H54 (cell line): ENCODE data around the gene RBM33.
A peak's percentile ranks its signal among the peaks of the same experiment; 100 is the strongest.

Experiments
- DNase-seq: peaks from one replicate; pipeline ENCODE4 v3.0.0; 2011; ENCODE audit warnings: low spot score, mixed read lengths; ENCODE audit not compliant: insufficient read length
- FAIRE-seq: peaks from 3 replicates; lab custom pipeline; 2011; peaks lifted over from hg19 to GRCh38; lab: Jason Lieb, UNC
- POLR2A ChIP-seq: IDR thresholded peaks from 2 replicates; pipeline ENCODE4 v1.6.1; 2011; ENCODE audit warnings: low read depth, mild to moderate bottlenecking, low read length

Gene RBM33

GRCh38 chr7:155698633-155699032, 54.2 kb downstream of the RBM33 start:
- no peak for FAIRE-seq
- no peak for TF ChIP-seq POLR2A
- DNase-seq, result no peak

- FAIRE-seq (no peak), DNase-seq (no peak)
- no peak for TF ChIP-seq POLR2A
These were observed 54.7 kb downstream of the RBM33 start for GRCh38 chr7:155699180-155699579.

- DNase-seq (no peak), FAIRE-seq (no peak)
- TF ChIP-seq POLR2A, result no peak
These were observed 56.4 kb downstream of the RBM33 start for GRCh38 chr7:155700847-155701246.

GRCh38 chr7:155701972-155702544, 57.6 kb downstream of the RBM33 start:
- no peak for FAIRE-seq
- no peak for DNase-seq
- TF ChIP-seq POLR2A, result no peak

- FAIRE-seq, result peak; percentile 36
- no peak for TF ChIP-seq POLR2A
- no peak for DNase-seq
These were observed 58.2 kb downstream of the RBM33 start for GRCh38 chr7:155702616-155703015.

GRCh38 chr7:155705623-155706360, 61.3 kb downstream of the RBM33 start:
- no peak for FAIRE-seq
- no peak for TF ChIP-seq POLR2A
- no peak for DNase-seq

GRCh38 chr7:155706376-155706775, 61.9 kb downstream of the RBM33 start:
- TF ChIP-seq POLR2A, result no peak
- FAIRE-seq (no peak), DNase-seq (no peak)

GRCh38 chr7:155709453-155709852, 65.0 kb downstream of the RBM33 start:
- FAIRE-seq (no peak), DNase-seq (no peak)
- no peak for TF ChIP-seq POLR2A

GRCh38 chr7:155710031-155710430, 65.6 kb downstream of the RBM33 start:
- FAIRE-seq, result no peak
- TF ChIP-seq POLR2A, result no peak
- no peak for DNase-seq

- FAIRE-seq (no peak), DNase-seq (no peak)
- TF ChIP-seq POLR2A, result no peak
These were observed 66.1 kb downstream of the RBM33 start for GRCh38 chr7:155710530-155710929.

GRCh38 chr7:155711081-155711480, 66.6 kb downstream of the RBM33 start:
- no peak for FAIRE-seq
- DNase-seq, result no peak
- no peak for TF ChIP-seq POLR2A

- DNase-seq, result no peak
- TF ChIP-seq POLR2A, result no peak
- FAIRE-seq, result no peak
These were observed 68.9 kb downstream of the RBM33 start for GRCh38 chr7:155713384-155713783.

GRCh38 chr7:155714702-155715101, 70.2 kb downstream of the RBM33 start:
- FAIRE-seq (no peak), DNase-seq (no peak)
- TF ChIP-seq POLR2A, result no peak

- FAIRE-seq, result no peak
These were observed 70.8 kb downstream of the RBM33 start for GRCh38 chr7:155715111-155715805.

More at GRCh38 chr7:155715111-155715805, 70.8 kb downstream of the RBM33 start:
- TF ChIP-seq POLR2A, result no peak
- no peak for DNase-seq
